Caco-2 (cell line): ENCODE results near the gene FBXO10. TPM values are rescaled to one million over a fixed set of nuclear protein-coding genes. Genes with fewer than 3 reads are reported as not detected.

Experiments used
- BruUV-seq: library from RNA; stranded (reverse); fragments of 400-500 nt; replicated peaks from 2 replicates; lab custom pipeline; 2021; lab: Mats Ljungman, UMichigan
- CTCF ChIA-PET: fragments of 300-600 bp; sonication (Branson Sonifier 250); formaldehyde crosslinking; loops from one replicate; lab custom pipeline; 2022; ENCODE audit warnings: antibody characterized with exemption; lab: Charles Lee
- POLR2A ChIA-PET: fragments of 300-600 bp; sonication (Branson Sonifier 250); formaldehyde crosslinking; loops from one replicate; lab custom pipeline; 2022; ENCODE audit warnings: antibody characterized with exemption; lab: Charles Lee
- DNase-seq, 2 experiments: peaks; one replicate each; pipeline versions ENCODE4 v3.0.0 to v3.0.0-alpha.2; 2020 to 2022
- H3K27me3 ChIP-seq: replicated peaks from 2 replicates; pipeline ENCODE4 v1.6.0; 2011; ENCODE audit warnings: low read length; ENCODE audit not compliant: control insufficient read depth, insufficient read depth
- H3K36me3 ChIP-seq: 2 replicates; pipeline ENCODE4 v1.5.1; 2011; ENCODE audit warnings: low read length; ENCODE audit not compliant: control insufficient read depth, insufficient read depth
- H3K4me1 ChIP-seq: fragments of 250-450 bp; sonication (Bioruptor Pico); 2 replicates; pipeline ENCODE4 v1.5.1; 2020; ENCODE audit warnings: mild to moderate bottlenecking
- H3K4me3 ChIP-seq: 2 replicates; pipeline ENCODE4 v1.5.1; 2011; ENCODE audit warnings: low read depth, mild to moderate bottlenecking, control low read depth, low read length
- H3K9me3 ChIP-seq: fragments of 250-450 bp; sonication (Bioruptor Pico); 2 replicates; pipeline ENCODE4 v1.5.1; 2020; ENCODE audit warnings: mild to moderate bottlenecking, moderate library complexity
- H3K27ac Mint-ChIP-seq: one replicate; pipeline ENCODE4 v1.8.0; 2022; ENCODE audit warnings: mixed read lengths; ENCODE audit not compliant: unreplicated experiment
- H3K27me3 Mint-ChIP-seq: one replicate; pipeline ENCODE4 v1.8.0; 2022; ENCODE audit warnings: mixed read lengths; ENCODE audit not compliant: insufficient read depth, unreplicated experiment
- H3K36me3 Mint-ChIP-seq: one replicate; pipeline ENCODE4 v1.8.0; 2022; ENCODE audit warnings: mild to moderate bottlenecking, mixed read lengths; ENCODE audit not compliant: insufficient read depth, unreplicated experiment
- H3K4me1 Mint-ChIP-seq: one replicate; pipeline ENCODE4 v1.8.0; 2022; ENCODE audit warnings: low read depth, mixed read lengths; ENCODE audit not compliant: unreplicated experiment
- H3K4me3 Mint-ChIP-seq: one replicate; pipeline ENCODE4 v1.8.0; 2022; ENCODE audit warnings: mild to moderate bottlenecking, moderate library complexity, mixed read lengths; ENCODE audit not compliant: unreplicated experiment
- H3K9me3 Mint-ChIP-seq: one replicate; pipeline ENCODE4 v1.8.0; 2022; ENCODE audit warnings: mixed read lengths; ENCODE audit not compliant: unreplicated experiment
- CTCF ChIP-seq, 2 experiments: fragments of 200-600 bp in 1 of 2; IDR thresholded peaks; 1 replicate in 1 of 2; 2 replicates in 1 of 2; pipeline versions ENCODE4 v1.5.1 to v1.8.0; 2011 to 2022; ENCODE audit warnings: antibody characterized with exemption in 1 of 2, control low read depth in 1 of 2, inconsistent platforms in 1 of 2, low read depth in 1 of 2, low read length in 1 of 2, mild to moderate bottlenecking in 1 of 2, moderate library complexity in 1 of 2; ENCODE audit not compliant: insufficient read depth in 1 of 2, severe bottlenecking in 1 of 2, unreplicated experiment in 1 of 2
- intact Hi-C: fragments of 100-400 bp; cut with micrococcal nuclease; formaldehyde crosslinking; loops from one replicate; pipeline ENCODE4 v1.10.0; 2022; ENCODE audit not compliant: unreplicated experiment
- total RNA-seq: library from RNA; stranded (reverse); gene quantifications from 2 replicates; pipeline ENCODE4 v1.2.3, GENCODE V29; 2022

Gene FBXO10
- total RNA-seq, 1 experiment from 2014 or later, result 6.9 TPM

GRCh38 chr9:37596504-37596903 is 20.3 kb upstream of the FBXO10 start:
- H3K27me3 Mint-ChIP-seq, result peaks cover 3% of the 10 kb centered on the region
- CTCF ChIA-PET, result interaction anchor here (0.7 to 0.8 kb wide), 2 partner anchors 31 to 217 kb away, joined by 3 read pairs; no protein-coding TSS in a partner anchor
- DNase-seq, result no peak

GRCh38 chr9:37593883-37594448 is 17.8 kb upstream of the FBXO10 start:
- Mint-ChIP-seq H3K27ac (no peak overlapping the region), H3K4me1 (peaks cover 19% of the 10 kb centered on the region), H3K36me3 (peaks cover 16% of the 10 kb centered on the region), H3K9me3 (no peaks in the 10 kb centered on the region), H3K4me3 (peak overlapping the region; percentile 58), H3K27me3 (no peaks in the 10 kb centered on the region)
- no TSS peak for BruUV-seq
- intact Hi-C loops, result loop anchor here (5.0 kb wide), 3 partner anchors 38 to 107 kb away; partner anchors contain the start of genes FRMPD1 and POLR1E
- peaks cover 16% of the 10 kb centered on the region for H3K4me1 ChIP-seq
- POLR2A ChIA-PET, result interaction anchor here (0.5 kb wide), 1 partner anchor 10 kb away, joined by 3 read pairs; no protein-coding TSS in a partner anchor
- no peaks in the 10 kb centered on the region; the same call in 1 of the 2 replicates for H3K36me3 ChIP-seq
- peak overlapping the region; percentile 24 for H3K4me3 ChIP-seq
- H3K27me3 ChIP-seq, result no peaks in the 10 kb centered on the region
- H3K9me3 ChIP-seq, result no peaks in the 10 kb centered on the region
- DNase-seq, result no peak
- CTCF ChIA-PET, result interaction anchor here (0.5 to 0.6 kb wide), 2 partner anchors 21 to 291 kb away, joined by 3 read pairs; no protein-coding TSS in a partner anchor
- no peak for TF ChIP-seq CTCF (IDR thresholded peaks at IDR 0.05; ENCODE audit: insufficient read depth in 1 of 2, low read depth in 1 of 2, low read length in 1 of 2, severe bottlenecking in 1 of 2, unreplicated experiment in 1 of 2)

More at GRCh38 chr9:37596504-37596903, 20.3 kb upstream of the FBXO10 start:
- no peak for TF ChIP-seq CTCF (IDR thresholded peaks at IDR 0.05; ENCODE audit: insufficient read depth in 1 of 2, low read depth in 1 of 2, low read length in 1 of 2, severe bottlenecking in 1 of 2, unreplicated experiment in 1 of 2)
- H3K4me1 Mint-ChIP-seq, result peaks cover 7% of the 10 kb centered on the region
- peaks cover 12% of the 10 kb centered on the region for H3K4me1 ChIP-seq
- H3K9me3 ChIP-seq, result no peaks in the 10 kb centered on the region
- no peak overlapping the region for H3K27ac Mint-ChIP-seq
- H3K36me3 Mint-ChIP-seq, result peaks cover 13% of the 10 kb centered on the region
- H3K27me3 ChIP-seq, result no peaks in the 10 kb centered on the region
- no peak overlapping the region for H3K4me3 ChIP-seq
- no peaks in the 10 kb centered on the region for H3K36me3 ChIP-seq
- BruUV-seq, result no TSS peak
- H3K4me3 Mint-ChIP-seq, result no peak overlapping the region
- H3K9me3 Mint-ChIP-seq, result no peaks in the 10 kb centered on the region
- intact Hi-C loops, result no loop called here
- POLR2A ChIA-PET, result no interaction called here

GRCh38 chr9:37592108-37592951 is 16.1 kb upstream of the FBXO10 start, which contains the start of gene TOMM5:
TOMM5 (minus strand) TSS chr9:37592597; CDS start chr9:37592532, 65 bp downstream.
- peak; percentile 93 to 96 for DNase-seq
- no peaks in the 10 kb centered on the region for H3K27me3 Mint-ChIP-seq
- H3K9me3 ChIP-seq, result no peaks in the 10 kb centered on the region
- CTCF ChIA-PET, result interaction anchor here (0.7 kb wide), 1 partner anchor 12 kb away, joined by 3 read pairs; no protein-coding TSS in a partner anchor
- H3K4me3 Mint-ChIP-seq, result peak within 1 kb of the TSS; percentile 98
- H3K27ac Mint-ChIP-seq, result peak within 1 kb of the TSS; percentile 99
- H3K36me3 Mint-ChIP-seq, result peaks cover 31% of the 10 kb centered on the region
- no peaks in the 10 kb centered on the region for H3K9me3 Mint-ChIP-seq
- no peaks in the 10 kb centered on the region; the same call in none of the 2 replicates for H3K36me3 ChIP-seq
- POLR2A ChIA-PET, result interaction anchor here (0.7 to 1.6 kb wide), 6 partner anchors 10 to 192 kb away, joined by 3 to 7 read pairs (median 3); partner anchors contain the start of genes EXOSC3, FBXO10 and POLR1E
- BruUV-seq, result TSS peak; percentile 48
- peak within 1 kb of the TSS; percentile 90 for H3K4me3 ChIP-seq
- TF ChIP-seq CTCF (IDR thresholded peaks at IDR 0.05; ENCODE audit: insufficient read depth in 1 of 2, low read depth in 1 of 2, low read length in 1 of 2, severe bottlenecking in 1 of 2, unreplicated experiment in 1 of 2), result no peak
- peaks cover 19% of the 10 kb centered on the region for H3K4me1 Mint-ChIP-seq
- H3K27me3 ChIP-seq, result no peaks in the 10 kb centered on the region
- H3K4me1 ChIP-seq, result peaks cover 13% of the 10 kb centered on the region
- intact Hi-C loops, result loop anchor here (5.0 kb wide), 3 partner anchors 40 to 105 kb away; partner anchors contain the start of genes FRMPD1 and POLR1E
